SKM-1 treated with dmso at 0.1 percent for 144 hours (cell line): Measurements from ENCODE around the gene TDRD1.

Experiments used
- DNase-seq: peaks from one replicate; lab custom pipeline; 2025; ENCODE audit not compliant: unreplicated experiment; lab: John Stamatoyannopoulos, UW

The TDRD1 gene

GRCh38 chr10:114259824-114260223 lies 80.7 kb downstream of the TDRD1 start:
- DNase-seq, result no peak

- no peak for DNase-seq
These were observed 81.2 kb downstream of the TDRD1 start for GRCh38 chr10:114260366-114260765.

DNA sequence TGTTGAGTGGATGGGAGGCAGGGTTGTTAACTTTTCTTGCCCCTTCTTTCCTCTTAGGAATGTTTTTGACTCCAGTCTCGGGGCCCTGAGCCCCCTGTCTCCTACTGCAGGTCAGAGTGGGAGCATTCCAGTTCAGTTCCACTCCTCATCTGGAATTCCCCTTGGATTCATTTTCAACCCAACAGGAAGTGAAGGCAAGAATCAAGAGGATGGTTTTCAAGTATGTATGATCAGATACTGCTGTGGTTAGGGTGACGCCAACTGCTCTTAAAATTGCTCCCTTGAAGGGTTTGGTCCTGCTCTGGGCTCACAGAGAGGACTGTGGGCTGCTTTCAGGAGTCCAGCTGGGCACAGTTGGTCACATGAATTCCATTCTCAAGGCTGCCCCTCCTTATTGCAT lies 81.9 kb downstream of the TDRD1 start:
- no peak for DNase-seq

DNA sequence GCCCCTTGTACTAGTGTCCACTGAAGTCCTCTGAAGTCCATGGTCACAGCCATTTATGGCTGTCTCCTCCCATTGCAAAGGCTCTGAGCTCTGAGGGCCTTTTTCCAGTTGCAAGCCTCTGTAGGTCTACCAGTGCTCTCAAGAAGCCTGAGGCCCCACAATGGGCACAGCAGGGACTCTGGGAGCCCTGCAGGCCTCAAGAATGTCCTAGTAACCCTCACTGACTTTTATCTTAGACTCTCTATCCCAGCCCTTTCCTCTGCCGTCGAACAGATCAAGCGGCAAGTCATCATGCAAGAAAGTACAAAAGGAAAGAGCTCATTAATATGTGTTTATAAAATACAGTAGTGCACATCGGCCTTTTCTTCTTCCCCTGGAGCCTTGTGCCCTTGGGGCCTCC lies 83.3 kb downstream of the TDRD1 start:
- no peak for DNase-seq

- no peak for DNase-seq
These were observed 86.4 kb downstream of the TDRD1 start for GRCh38 chr10:114265392-114266053.

DNA sequence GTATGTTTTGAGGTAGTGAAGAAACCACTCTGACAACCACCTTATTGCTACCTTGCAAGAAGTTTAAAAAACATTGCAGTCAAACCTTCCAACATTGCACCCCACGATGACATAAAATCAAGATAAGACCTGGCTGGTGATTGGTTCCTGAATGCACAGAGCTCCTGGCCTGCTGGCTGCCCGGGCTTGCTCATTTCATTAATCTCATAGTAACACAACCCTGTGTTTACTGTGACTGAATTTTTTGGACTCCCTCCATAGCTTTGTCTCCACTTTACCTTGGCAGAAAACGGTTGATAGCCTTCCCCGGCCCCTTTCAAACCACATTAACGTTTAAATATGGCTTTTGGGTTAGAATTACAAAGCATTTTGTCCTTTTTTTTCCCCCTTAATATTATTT lies 87.4 kb downstream of the TDRD1 start:
- no peak for DNase-seq

DNA sequence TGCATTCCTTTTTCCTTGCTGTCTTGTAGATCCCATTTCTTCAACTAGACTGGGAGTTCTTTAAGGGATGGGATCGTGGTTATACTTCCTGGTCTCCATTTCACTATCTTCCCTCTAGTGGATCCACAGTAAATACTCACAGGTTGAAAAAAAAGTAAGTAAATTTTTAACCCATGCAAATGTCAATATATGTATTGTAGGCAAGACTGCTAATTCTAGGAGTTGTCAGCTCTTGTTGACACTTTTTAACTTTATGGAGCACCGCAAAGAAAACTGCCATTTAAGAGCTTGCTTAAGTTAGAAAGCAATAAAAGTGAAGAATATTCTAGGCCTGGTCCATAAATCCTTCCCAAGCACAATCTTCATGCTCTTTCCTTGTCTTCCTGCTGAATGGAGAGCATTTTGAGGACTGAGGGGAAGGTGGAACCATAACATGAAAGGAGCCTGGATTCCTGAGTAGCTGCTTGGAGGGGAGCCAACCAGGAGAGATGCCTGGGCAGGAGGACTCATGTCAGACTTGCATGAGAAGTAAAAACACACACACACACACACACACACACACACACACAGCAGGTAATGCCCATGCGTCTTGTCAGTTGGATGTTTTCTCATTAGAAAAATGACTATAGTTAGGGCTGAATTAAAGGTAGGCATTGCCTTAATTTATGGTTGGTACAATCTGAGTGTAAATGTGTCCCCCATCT lies 92.1 kb downstream of the TDRD1 start:
- no peak for DNase-seq

DNA sequence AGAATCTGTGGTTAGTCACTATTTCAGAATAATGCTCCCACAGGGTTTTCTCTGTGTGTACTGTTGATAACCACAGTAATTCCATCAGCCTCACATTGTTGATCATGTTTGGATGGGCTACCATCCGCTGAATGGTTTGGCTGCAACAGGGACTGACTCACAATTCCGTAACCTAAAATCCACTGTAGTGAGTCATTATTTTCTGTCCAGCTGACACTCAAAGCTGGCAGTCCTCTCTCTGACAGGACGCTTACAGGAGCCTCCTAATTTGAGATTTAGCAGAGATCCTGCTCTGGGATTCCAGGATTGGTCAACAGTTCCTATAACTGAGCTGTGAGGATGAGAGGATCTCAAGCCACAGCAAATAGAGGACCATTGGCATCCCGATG lies 92.6 kb downstream of the TDRD1 start:
- no peak for DNase-seq

DNA sequence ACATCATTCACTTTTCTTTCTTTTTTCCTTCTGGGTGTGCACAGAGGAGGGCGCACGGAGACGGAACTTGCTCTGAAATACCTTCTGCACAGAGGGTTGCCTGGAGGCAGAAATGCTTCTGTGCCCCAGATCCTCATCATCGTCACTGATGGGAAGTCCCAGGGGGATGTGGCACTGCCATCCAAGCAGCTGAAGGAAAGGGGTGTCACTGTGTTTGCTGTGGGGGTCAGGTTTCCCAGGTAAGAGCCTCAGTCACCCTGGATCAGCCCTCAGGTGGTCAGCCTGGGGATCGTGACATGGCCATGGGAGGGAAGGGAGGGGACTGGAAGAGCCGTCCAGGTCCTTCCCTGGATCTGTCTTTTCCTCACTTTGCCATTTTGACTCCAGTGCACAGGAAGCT lies 93.5 kb downstream of the TDRD1 start:
- no peak for DNase-seq

DNA sequence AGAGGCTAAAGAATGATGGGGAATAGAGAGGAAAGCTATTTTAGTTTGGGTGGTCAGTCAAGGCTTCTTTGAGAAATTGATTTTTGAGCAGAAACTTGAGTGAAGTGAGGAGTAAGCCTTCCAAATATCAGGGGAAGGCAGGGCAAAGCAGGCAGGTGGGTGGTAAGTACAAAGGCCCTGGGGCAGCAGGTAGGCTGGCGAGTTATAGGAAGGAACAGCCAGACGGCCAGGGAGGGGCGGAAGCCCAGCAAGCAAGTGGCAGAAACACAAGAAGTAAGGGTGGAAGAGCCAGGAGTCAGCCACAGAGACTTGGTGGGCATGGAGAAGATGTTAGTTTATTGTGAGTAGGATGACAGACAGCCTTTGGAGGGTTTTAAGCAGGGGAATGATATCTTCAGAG lies 94.8 kb downstream of the TDRD1 start:
- DNase-seq, result no peak

- DNase-seq, result no peak
These were observed 95.7 kb downstream of the TDRD1 start for GRCh38 chr10:114274616-114275453.

GRCh38 chr10:114276066-114276465 lies 96.9 kb downstream of the TDRD1 start:
- DNase-seq, result no peak

- DNase-seq, result no peak
These were observed 97.5 kb downstream of the TDRD1 start for GRCh38 chr10:114276671-114277070.

DNA sequence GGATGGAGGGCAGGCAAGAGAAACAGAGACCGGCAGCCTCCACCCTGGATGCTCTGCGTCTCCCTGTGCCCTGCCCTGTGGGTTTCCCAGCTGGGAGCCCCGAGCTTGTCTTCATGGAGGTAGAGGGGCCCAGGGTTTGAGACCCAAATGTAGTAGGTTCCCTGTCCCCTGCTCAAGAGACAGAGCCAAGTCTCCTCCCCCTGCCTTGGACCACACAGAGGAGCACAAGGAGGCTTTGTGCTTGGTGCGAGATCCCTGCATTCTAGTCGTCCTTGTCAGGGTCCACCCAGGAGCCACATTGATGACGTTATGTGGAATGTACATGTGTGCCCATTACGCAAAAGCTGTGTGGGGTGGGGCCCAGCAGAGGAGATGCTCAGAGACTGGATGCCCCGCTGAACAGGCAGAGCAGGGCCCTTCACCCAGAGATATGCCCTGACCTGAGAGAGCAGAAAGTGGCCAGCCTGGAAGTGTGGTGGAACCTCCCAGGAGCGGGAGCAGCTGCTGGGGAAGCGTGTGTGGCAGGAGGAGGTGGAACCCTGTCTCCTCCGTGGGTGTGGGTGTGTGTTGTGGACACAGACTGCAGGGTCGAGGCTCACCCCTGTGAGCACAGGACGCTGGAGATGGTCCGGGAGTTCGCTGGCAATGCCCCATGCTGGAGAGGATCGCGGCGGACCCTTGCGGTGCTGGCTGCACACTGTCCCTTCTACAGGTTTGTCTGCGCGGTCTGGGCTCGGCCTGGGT lies 99.2 kb downstream of the TDRD1 start:
- DNase-seq, result no peak

DNA sequence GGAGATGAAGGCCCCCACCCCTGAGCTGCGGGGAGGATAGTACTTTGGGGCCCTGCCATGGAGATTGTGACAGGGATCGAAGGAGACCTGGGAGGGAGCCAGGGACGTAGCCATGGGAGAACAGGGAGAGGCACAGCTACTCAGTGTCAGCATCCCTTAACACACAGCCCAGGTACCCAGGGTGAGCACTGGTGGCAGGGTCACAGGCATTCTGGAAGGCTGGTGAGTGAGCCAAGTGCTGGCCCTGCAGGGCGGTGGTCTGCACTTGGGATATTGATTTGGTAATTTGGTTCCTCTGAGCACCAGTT lies 99.7 kb downstream of the TDRD1 start:
- DNase-seq, result no peak

GRCh38 chr10:114279289-114279688 lies 100.1 kb downstream of the TDRD1 start:
- no peak for DNase-seq

DNA sequence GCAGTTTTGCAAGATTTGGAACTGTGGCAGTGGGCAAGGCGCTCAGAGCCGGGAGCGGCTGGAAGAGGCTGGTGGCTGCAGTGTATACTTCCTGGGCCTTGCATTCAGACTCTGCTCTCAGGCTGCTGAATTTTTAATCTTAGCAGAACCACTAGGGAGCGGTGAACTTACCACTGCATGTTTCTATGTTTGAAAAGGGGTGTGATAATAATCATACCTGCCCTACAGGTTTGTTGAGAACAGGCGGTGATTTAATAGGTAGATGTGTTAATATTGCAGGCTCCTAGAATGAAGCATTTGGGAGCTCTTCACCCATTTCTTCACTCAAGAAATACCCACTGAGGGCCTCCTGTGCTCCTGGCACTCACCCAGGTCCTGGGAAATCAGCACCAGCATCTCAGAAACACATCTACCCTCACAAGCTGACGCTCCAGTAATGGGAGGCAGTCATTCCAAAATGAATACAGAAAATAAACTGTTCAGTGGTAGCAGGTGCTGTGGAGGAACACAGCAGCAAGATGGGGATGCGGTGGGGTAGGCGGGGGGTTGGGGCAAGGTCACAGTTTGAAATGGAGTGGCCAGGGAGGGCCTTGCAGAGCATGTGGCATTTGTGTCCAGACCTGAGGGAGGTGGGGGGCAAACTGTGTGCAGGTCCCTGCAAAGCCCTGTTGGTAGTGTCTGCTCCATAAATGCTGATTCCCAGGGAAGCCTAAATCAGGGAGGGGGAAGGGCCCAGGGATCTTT lies 100.9 kb downstream of the TDRD1 start:
- no peak for DNase-seq

GRCh38 chr10:114281006-114281405 lies 101.9 kb downstream of the TDRD1 start:
- DNase-seq, result no peak

DNA sequence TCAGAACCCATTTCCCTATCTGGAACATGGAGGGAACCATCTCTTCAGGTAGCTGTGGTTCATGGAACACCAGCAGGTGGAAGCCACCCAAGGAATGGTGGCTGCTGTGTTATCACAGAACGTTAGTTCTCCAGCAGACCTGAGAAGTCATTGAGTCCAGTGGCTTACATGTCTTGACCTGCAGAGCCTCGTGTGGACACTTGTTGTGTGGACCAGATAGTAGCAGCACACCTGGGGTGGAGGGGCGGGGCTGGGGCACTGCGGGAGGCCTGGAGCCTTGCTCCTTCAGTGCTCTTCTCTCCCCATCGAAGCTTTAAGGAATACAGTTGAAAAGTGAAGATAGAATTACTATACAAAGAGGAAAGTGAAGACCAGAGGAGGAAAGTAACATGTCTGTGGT lies 102.3 kb downstream of the TDRD1 start:
- DNase-seq, result no peak
